Muscle layer of duodenum (tissue), 2 donors: ENCODE data around the gene LDB2.

Source experiments
- H3K27ac ChIP-seq: one replicate; pipeline ENCODE4 v1.7.0; 2013; ENCODE audit warnings: mild to moderate bottlenecking, low read length
- H3K27me3 ChIP-seq: one replicate; pipeline ENCODE4 v1.7.0; 2013; ENCODE audit warnings: low read depth, mild to moderate bottlenecking, control low read depth, low read length
- H3K36me3 ChIP-seq, 2 donors: one replicate each; pipeline ENCODE4 v1.7.0; 2013; ENCODE audit warnings: low read length in 2 of 2, control low read depth in 1 of 2, mild to moderate bottlenecking in 1 of 2; ENCODE audit not compliant: insufficient read depth in 2 of 2, control insufficient read depth in 1 of 2
- H3K4me1 ChIP-seq, 2 donors: one replicate each; pipeline ENCODE4 v1.7.0; 2013; ENCODE audit warnings: low read length in 2 of 2, mild to moderate bottlenecking in 2 of 2, control low read depth in 1 of 2, moderate library complexity in 1 of 2; ENCODE audit not compliant: insufficient read depth in 2 of 2, control insufficient read depth in 1 of 2
- H3K4me3 ChIP-seq, 2 donors: one replicate each; pipeline ENCODE4 v1.7.0; 2013; ENCODE audit warnings: low read length in 2 of 2, low read depth in 1 of 2, mild to moderate bottlenecking in 1 of 2
- H3K9me3 ChIP-seq, 2 donors: one replicate each; pipeline ENCODE4 v1.7.0; 2013; ENCODE audit warnings: low read length in 2 of 2, control low read depth in 1 of 2, mild to moderate bottlenecking in 1 of 2; ENCODE audit not compliant: control insufficient read depth in 1 of 2
- donor health status: healthy.

Gene LDB2

GRCh38 chr4:16790508-16790907 is 107.9 kb downstream of the LDB2 start:
- no peaks in the 10 kb centered on the region for H3K4me1 ChIP-seq
- H3K27me3 ChIP-seq: no peaks in the 10 kb centered on the region
- H3K9me3 ChIP-seq: no peaks in the 10 kb centered on the region
- H3K4me3 ChIP-seq: no peak overlapping the region
- no peaks in the 10 kb centered on the region for H3K36me3 ChIP-seq
- H3K27ac ChIP-seq: no peak overlapping the region

- no peaks in the 10 kb centered on the region for H3K36me3 ChIP-seq
- no peaks in the 10 kb centered on the region for H3K27me3 ChIP-seq
- no peaks in the 10 kb centered on the region for H3K9me3 ChIP-seq
- H3K27ac ChIP-seq: no peak overlapping the region
- no peak overlapping the region for H3K4me3 ChIP-seq
- H3K4me1 ChIP-seq: no peaks in the 10 kb centered on the region
Observed at GRCh38 chr4:16788868-16789267, 109.6 kb downstream of the LDB2 start.

GRCh38 chr4:16785793-16786527 is 112.5 kb downstream of the LDB2 start:
- no peaks in the 10 kb centered on the region for H3K9me3 ChIP-seq
- no peak overlapping the region for H3K27ac ChIP-seq
- H3K27me3 ChIP-seq: no peaks in the 10 kb centered on the region
- H3K4me1 ChIP-seq: no peaks in the 10 kb centered on the region
- H3K36me3 ChIP-seq: no peaks in the 10 kb centered on the region
- no peak overlapping the region for H3K4me3 ChIP-seq

- H3K4me1 ChIP-seq: no peaks in the 10 kb centered on the region
Observed at GRCh38 chr4:16783119-16783518, 115.3 kb downstream of the LDB2 start.

GRCh38 chr4:16779028-16779675 is 119.3 kb downstream of the LDB2 start:
- no peak overlapping the region for H3K4me3 ChIP-seq
- H3K27ac ChIP-seq: no peak overlapping the region
- no peaks in the 10 kb centered on the region for H3K36me3 ChIP-seq

More at GRCh38 chr4:16783119-16783518, 115.3 kb downstream of the LDB2 start:
- H3K27ac ChIP-seq: no peak overlapping the region
- H3K36me3 ChIP-seq: no peaks in the 10 kb centered on the region
- H3K27me3 ChIP-seq: no peaks in the 10 kb centered on the region
- no peaks in the 10 kb centered on the region for H3K9me3 ChIP-seq
- H3K4me3 ChIP-seq: no peak overlapping the region

GRCh38 chr4:16777726-16778125 is 120.7 kb downstream of the LDB2 start:
- Histone ChIP-seq H3K27ac (no peak overlapping the region), H3K9me3 (no peaks in the 10 kb centered on the region), H3K36me3 (no peaks in the 10 kb centered on the region), H3K4me3 (no peak overlapping the region), H3K27me3 (no peaks in the 10 kb centered on the region), H3K4me1 (no peaks in the 10 kb centered on the region)

More at GRCh38 chr4:16779028-16779675, 119.3 kb downstream of the LDB2 start:
- H3K9me3 ChIP-seq: no peaks in the 10 kb centered on the region
- no peaks in the 10 kb centered on the region for H3K27me3 ChIP-seq
- H3K4me1 ChIP-seq: no peaks in the 10 kb centered on the region

GRCh38 chr4:16775411-16776154 is 122.9 kb downstream of the LDB2 start:
- H3K4me3 ChIP-seq: no peak overlapping the region
- peaks cover 0 to 6% of the 10 kb centered on the region in 2 donors for H3K4me1 ChIP-seq
- no peaks in the 10 kb centered on the region for H3K9me3 ChIP-seq
- no peaks in the 10 kb centered on the region for H3K27me3 ChIP-seq
- H3K36me3 ChIP-seq: no peaks in the 10 kb centered on the region
- H3K27ac ChIP-seq: no peak overlapping the region

- H3K4me3 ChIP-seq: no peak overlapping the region
Observed at GRCh38 chr4:16772366-16772850, 126.0 kb downstream of the LDB2 start.

GRCh38 chr4:16770710-16771285 is 127.6 kb downstream of the LDB2 start:
- Histone ChIP-seq H3K27me3 (no peaks in the 10 kb centered on the region), H3K27ac (no peak overlapping the region), H3K36me3 (no peaks in the 10 kb centered on the region), H3K9me3 (no peaks in the 10 kb centered on the region), H3K4me3 (no peak overlapping the region), H3K4me1 (peaks cover 0 to 6% of the 10 kb centered on the region in 2 donors)

More at GRCh38 chr4:16772366-16772850, 126.0 kb downstream of the LDB2 start:
- H3K4me1 ChIP-seq: peaks cover 0 to 6% of the 10 kb centered on the region in 2 donors
- H3K9me3 ChIP-seq: no peaks in the 10 kb centered on the region
- no peak overlapping the region for H3K27ac ChIP-seq
- no peaks in the 10 kb centered on the region for H3K36me3 ChIP-seq
- H3K27me3 ChIP-seq: no peaks in the 10 kb centered on the region

GRCh38 chr4:16767861-16768260 is 130.6 kb downstream of the LDB2 start:
- Histone ChIP-seq H3K27ac (no peak overlapping the region), H3K9me3 (no peaks in the 10 kb centered on the region), H3K36me3 (no peaks in the 10 kb centered on the region), H3K27me3 (no peaks in the 10 kb centered on the region), H3K4me3 (no peak overlapping the region), H3K4me1 (peaks cover 0 to 6% of the 10 kb centered on the region in 2 donors)

GRCh38 chr4:16767251-16767650 is 131.2 kb downstream of the LDB2 start:
- no peaks in the 10 kb centered on the region for H3K9me3 ChIP-seq
- peaks cover 0 to 2% of the 10 kb centered on the region in 2 donors for H3K4me1 ChIP-seq
- no peak overlapping the region for H3K27ac ChIP-seq
- H3K27me3 ChIP-seq: no peaks in the 10 kb centered on the region
- no peak overlapping the region for H3K4me3 ChIP-seq
- no peaks in the 10 kb centered on the region for H3K36me3 ChIP-seq
